Uterus (tissue), 4 donors: Measurements from ENCODE around the gene GNLY. TPM values are rescaled to one million over a fixed set of nuclear protein-coding genes. Genes with fewer than 3 reads are reported as not detected.

Experiments used
- DNase-seq, 2 donors: peaks; one replicate each; pipeline ENCODE4 v3.0.0-alpha.2; 2019 to 2020
- H3K27ac ChIP-seq, 2 donors: fragments of 200-600 bp; sonication (generic); 1 replicate in 1 of 2; 2 replicates in 1 of 2; pipeline ENCODE4 v1.5.1; 2016 to 2018
- H3K27me3 ChIP-seq, 2 donors: fragments of 200-600 bp; sonication (generic); one replicate each; pipeline ENCODE4 v1.5.1; 2018 to 2019; ENCODE audit warnings: control low read depth in 1 of 2
- H3K36me3 ChIP-seq, 2 donors: fragments of 200-600 bp; sonication (generic); one replicate each; pipeline ENCODE4 v1.5.1; 2019; ENCODE audit warnings: control low read depth in 1 of 2
- H3K4me1 ChIP-seq, 2 donors: fragments of 200-600 bp; sonication (generic); one replicate each; pipeline ENCODE4 v1.5.1; 2018 to 2019; ENCODE audit warnings: control low read depth in 1 of 2
- H3K4me3 ChIP-seq, 2 donors: fragments of 200-600 bp; sonication (generic); 1 replicate in 1 of 2; 2 replicates in 1 of 2; pipeline ENCODE4 v1.5.1; 2018 to 2019; ENCODE audit warnings: mild to moderate bottlenecking in 1 of 2
- H3K9me3 ChIP-seq, 2 donors: fragments of 200-600 bp; sonication (generic); one replicate each; pipeline ENCODE4 v1.5.1; 2019; ENCODE audit warnings: control low read depth in 1 of 2
- POLR2A ChIP-seq, 2 donors: fragments of 450-650 bp; IDR thresholded peaks; one replicate each; pipeline ENCODE4 v1.6.1; 2016; ENCODE audit warnings: antibody characterized with exemption in 2 of 2, mild to moderate bottlenecking in 1 of 2, moderate library complexity in 1 of 2
- intact Hi-C: fragments of 100-400 bp; cut with DNase I; formaldehyde crosslinking; loops from one replicate; pipeline ENCODE4 v1.15.1; 2023; ENCODE audit warnings: low total_unique reads
- total RNA-seq, 4 donors: library from RNA; depleted of rRNA in 3 of 4; stranded (reverse); fragments of >200 nt in 3 of 4; gene quantifications; one replicate each; pipeline versions ENCODE4 v1.1.0 to v1.2.4, GENCODE V29; 2014 to 2023
- TF ChIP-seq, protein P1 (sequence below), 4 experiments: fragments of 200-600 bp in 2 of 4; fragments of 450-650 bp in 2 of 4; sonication (generic) in 2 of 4; IDR thresholded peaks; one replicate each; pipeline ENCODE4 v1.5.1; 2016 to 2019; ENCODE audit warnings: antibody characterized with exemption in 4 of 4, mild to moderate bottlenecking in 2 of 4, moderate library complexity in 1 of 4
- donor health status: DM: yes; HTN: yes; CAD: no.

GNLY gene
- total RNA-seq, 4 donors from 2014 or later = 0.48 to 5.9 (median 4.8) TPM; not detected in 1

DNA sequence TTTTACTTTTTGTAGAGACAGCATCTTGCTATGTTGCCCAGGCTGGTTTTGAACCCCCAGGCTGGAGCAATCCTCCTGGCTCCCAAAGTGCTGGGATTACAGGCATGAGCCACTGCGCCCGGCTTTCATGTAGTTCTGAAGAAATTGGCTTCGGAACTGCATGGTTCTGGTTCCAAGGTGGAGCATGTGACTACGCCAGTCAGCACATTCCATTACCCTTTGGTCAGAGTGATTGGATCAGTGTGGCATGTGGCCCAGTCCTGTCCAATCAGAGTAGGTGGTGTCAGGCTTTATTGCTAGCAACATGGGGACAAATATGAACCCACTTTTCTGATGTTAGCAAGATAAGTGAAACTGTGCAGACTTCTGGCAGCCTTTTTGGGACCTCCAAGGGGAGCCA, 43.3 kb downstream of the GNLY start:
- peak; percentile 89 to 93 for DNase-seq
- no peaks in the 10 kb centered on the region for H3K36me3 ChIP-seq
- TF ChIP-seq, protein P1, sequence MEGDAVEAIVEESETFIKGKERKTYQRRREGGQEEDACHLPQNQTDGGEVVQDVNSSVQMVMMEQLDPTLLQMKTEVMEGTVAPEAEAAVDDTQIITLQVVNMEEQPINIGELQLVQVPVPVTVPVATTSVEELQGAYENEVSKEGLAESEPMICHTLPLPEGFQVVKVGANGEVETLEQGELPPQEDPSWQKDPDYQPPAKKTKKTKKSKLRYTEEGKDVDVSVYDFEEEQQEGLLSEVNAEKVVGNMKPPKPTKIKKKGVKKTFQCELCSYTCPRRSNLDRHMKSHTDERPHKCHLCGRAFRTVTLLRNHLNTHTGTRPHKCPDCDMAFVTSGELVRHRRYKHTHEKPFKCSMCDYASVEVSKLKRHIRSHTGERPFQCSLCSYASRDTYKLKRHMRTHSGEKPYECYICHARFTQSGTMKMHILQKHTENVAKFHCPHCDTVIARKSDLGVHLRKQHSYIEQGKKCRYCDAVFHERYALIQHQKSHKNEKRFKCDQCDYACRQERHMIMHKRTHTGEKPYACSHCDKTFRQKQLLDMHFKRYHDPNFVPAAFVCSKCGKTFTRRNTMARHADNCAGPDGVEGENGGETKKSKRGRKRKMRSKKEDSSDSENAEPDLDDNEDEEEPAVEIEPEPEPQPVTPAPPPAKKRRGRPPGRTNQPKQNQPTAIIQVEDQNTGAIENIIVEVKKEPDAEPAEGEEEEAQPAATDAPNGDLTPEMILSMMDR (IDR thresholded peaks at IDR 0.05) = no peak
- TF ChIP-seq POLR2A (IDR thresholded peaks at IDR 0.05) = no peak
- peak overlapping the region; percentile 93 to 96 for H3K27ac ChIP-seq
- intact Hi-C loops = loop anchor here (10.0 kb wide), 1 partner anchor 337 kb away; no protein-coding TSS in a partner anchor
- H3K27me3 ChIP-seq = no peaks in the 10 kb centered on the region
- no peaks in the 10 kb centered on the region for H3K9me3 ChIP-seq
- H3K4me1 ChIP-seq = peaks cover 21 to 24% of the 10 kb centered on the region in 2 donors
- H3K4me3 ChIP-seq = no peak overlapping the region

DNA sequence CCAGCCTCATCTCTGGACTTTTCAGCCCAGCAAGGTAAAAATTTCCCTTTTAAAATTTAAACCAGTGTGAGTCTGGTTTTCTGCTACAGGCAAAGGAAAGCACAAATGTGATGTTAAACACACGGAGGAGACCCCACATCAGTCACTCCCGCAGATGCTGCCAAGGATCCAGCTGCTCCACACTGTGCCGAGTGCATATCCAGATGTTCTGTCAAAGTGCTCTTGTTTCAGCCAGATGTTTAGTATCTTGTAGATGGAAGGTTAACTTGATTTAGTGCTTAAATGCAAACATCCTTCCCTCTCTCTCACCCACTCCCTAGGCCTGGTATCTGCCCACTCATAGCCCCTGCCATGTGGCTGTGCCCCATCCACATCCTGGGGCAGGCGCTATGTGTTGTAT, 43.8 kb downstream of the GNLY start:
- H3K27me3 ChIP-seq = no peaks in the 10 kb centered on the region
- no peaks in the 10 kb centered on the region for H3K36me3 ChIP-seq
- intact Hi-C loops = loop anchor here (10.0 kb wide), 1 partner anchor 337 kb away; no protein-coding TSS in a partner anchor
- TF ChIP-seq, protein P1 (IDR thresholded peaks at IDR 0.05) = no peak
- no peak for TF ChIP-seq POLR2A (IDR thresholded peaks at IDR 0.05)
- no peak for DNase-seq
- no peak overlapping the region for H3K4me3 ChIP-seq
- H3K4me1 ChIP-seq = peaks cover 24 to 27% of the 10 kb centered on the region in 2 donors
- no peaks in the 10 kb centered on the region for H3K9me3 ChIP-seq
- peak overlapping the region; percentile 93 to 96 for H3K27ac ChIP-seq

DNA sequence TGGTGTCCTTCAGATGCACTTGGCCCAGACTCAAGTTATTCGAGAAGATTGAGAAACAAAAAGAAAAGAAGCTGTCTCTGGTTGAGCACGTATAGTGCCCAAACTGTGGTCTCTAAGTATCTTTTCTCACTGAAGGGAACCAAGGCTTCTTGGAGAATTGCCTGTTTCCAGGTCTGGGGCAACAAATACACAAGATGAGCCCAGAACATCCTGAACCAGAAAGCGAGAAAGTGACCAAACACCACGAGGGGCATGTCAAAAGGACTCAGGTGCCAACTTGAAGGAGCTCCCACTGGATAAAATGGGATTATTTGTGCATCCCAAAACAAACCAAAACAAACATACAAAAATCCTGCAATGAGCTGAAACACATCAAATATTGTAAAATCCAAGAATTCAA, 46.0 kb downstream of the GNLY start:
- no peak for TF ChIP-seq POLR2A (IDR thresholded peaks at IDR 0.05)
- TF ChIP-seq, protein P1 (IDR thresholded peaks at IDR 0.05) = no peak
- no peaks in the 10 kb centered on the region for H3K27me3 ChIP-seq
- H3K4me3 ChIP-seq = no peak overlapping the region
- no peak for DNase-seq
- no peaks in the 10 kb centered on the region for H3K36me3 ChIP-seq
- H3K27ac ChIP-seq = peak overlapping the region; percentile 93 to 96
- H3K9me3 ChIP-seq = no peaks in the 10 kb centered on the region
- intact Hi-C loops = no loop called here
- peaks cover 38 to 41% of the 10 kb centered on the region in 2 donors for H3K4me1 ChIP-seq

DNA sequence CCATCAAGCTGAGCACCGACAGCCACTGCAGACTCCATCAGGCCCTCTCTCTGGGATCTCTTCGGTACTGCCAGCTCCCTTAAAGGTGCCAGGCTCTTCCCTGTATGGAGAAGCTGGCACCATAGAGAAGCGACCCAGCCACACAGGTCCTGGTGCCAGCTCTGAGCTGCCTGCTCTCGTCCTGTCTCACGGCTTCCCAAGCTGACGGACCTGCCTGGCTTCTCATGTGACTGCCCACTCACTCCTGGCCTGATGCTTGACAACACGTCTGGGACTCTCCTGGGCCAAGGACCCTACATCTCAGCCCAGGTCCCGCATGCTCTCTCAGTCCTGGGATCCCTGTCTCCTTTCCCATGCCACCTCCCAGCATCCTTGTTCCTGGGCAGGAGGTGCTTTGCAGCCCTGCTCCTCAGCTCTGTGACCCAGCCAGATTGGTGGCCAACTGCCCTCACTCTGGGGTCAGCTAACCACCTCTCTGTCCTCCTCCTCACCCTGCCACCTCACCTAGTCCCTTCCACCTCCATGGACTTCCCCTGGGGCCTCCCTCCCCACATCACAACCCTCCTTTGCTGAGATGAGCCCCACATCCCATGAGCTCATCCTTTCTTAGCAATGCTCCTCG, 47.2 kb downstream of the GNLY start:
- Histone ChIP-seq H3K36me3 (no peaks in the 10 kb centered on the region), H3K27ac (peak overlapping the region; percentile 93 to 96), H3K4me1 (peaks cover 36 to 50% of the 10 kb centered on the region in 2 donors), H3K27me3 (no peaks in the 10 kb centered on the region), H3K4me3 (no peak overlapping the region), H3K9me3 (no peaks in the 10 kb centered on the region)
- no peak for DNase-seq
- intact Hi-C loops = no loop called here
- TF ChIP-seq POLR2A (IDR thresholded peaks at IDR 0.05) = no peak

DNA sequence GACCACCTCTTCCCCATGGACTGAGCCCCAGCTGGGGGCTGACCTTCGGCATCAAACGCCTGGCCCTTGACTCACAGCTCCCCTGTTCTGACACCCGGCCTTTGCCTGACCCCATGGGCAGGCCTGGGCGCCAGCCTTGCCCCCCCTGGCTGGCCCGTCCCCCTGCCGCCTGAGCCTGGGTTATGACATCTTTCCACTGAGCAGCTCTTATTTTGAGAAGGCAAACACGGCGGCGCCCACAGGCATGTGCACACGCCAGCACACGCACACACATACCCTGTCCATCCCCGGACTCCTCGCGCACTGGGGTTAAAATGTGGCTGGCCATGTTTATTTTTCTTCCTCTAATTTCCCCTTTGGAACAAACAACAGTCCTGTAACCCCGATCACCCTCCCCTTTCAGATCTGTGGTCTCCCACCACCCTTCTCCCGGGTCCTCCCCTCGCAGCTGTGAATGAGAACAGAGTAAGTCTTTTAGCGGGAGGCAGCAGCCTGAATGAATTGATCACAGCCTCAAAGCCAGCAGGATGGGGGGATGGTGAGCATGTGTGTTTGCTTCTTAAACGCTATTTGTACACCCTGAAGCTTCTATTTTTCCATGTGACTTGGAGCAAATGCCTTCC, 47.8 kb downstream of the GNLY start:
- H3K9me3 ChIP-seq = no peaks in the 10 kb centered on the region
- H3K36me3 ChIP-seq = no peaks in the 10 kb centered on the region
- no peak overlapping the region for H3K4me3 ChIP-seq
- no peaks in the 10 kb centered on the region for H3K27me3 ChIP-seq
- intact Hi-C loops = no loop called here
- H3K4me1 ChIP-seq = peaks cover 36 to 45% of the 10 kb centered on the region in 2 donors
- DNase-seq = peak; percentile 73 to 77
- TF ChIP-seq POLR2A (IDR thresholded peaks at IDR 0.05) = no peak
- TF ChIP-seq, protein P1 (IDR thresholded peaks at IDR 0.05) = peak in 1 of 4 experiments; percentile 40
- peak overlapping the region; percentile 93 to 96 for H3K27ac ChIP-seq
